ENCODE results near the gene NTF3. TPM values are rescaled to one million over a fixed set of nuclear protein-coding genes. Genes with fewer than 3 reads are reported as not detected.

NTF3 gene
- total RNA-seq, 2 experiments from 2014 or later: not detected

GRCh38 chr12:5500331-5500659, 68.4 kb downstream of the NTF3 start:
- ChIA-PET CTCF (no interaction called here), POLR2A (no interaction called here)
- Histone ChIP-seq H3K9me3 (ENCODE audit: control insufficient read depth in 1 of 2, insufficient read depth in 1 of 2, low read length in 2 of 2) (no peaks in the 10 kb centered on the region), H3K27me3 (ENCODE audit: control insufficient read depth in 1 of 2, insufficient read depth in 2 of 2, low read length in 2 of 2) (no peaks in the 10 kb centered on the region), H3K4me3 (ENCODE audit: low read length) (no peak overlapping the region), H3K4me1 (ENCODE audit: insufficient read depth, low read length) (no peaks in the 10 kb centered on the region), H3K36me3 (ENCODE audit: insufficient read depth, low read length) (no peaks in the 10 kb centered on the region), H3K27ac (ENCODE audit: low read depth in 1 of 2, low read length in 2 of 2) (no peak overlapping the region)
- intact Hi-C loops (cut with DNase I, micrococcal nuclease): no loop called here
- Mint-ChIP-seq H3K27me3 (peaks cover 10% of the 10 kb centered on the region), H3K4me3 (no peak overlapping the region), H3K4me1 (ENCODE audit: low read depth) (no peaks in the 10 kb centered on the region), H3K9me3 (no peaks in the 10 kb centered on the region), H3K36me3 (ENCODE audit: low read depth) (no peaks in the 10 kb centered on the region), H3K27ac (no peak overlapping the region)
- ATAC-seq (ENCODE audit: poor library complexity): no peak
- no peak for DNase-seq
- no peak for TF ChIP-seq CTCF (IDR thresholded peaks at IDR 0.05)

GRCh38 chr12:5503774-5504173, 71.9 kb downstream of the NTF3 start:
- no peak for TF ChIP-seq CTCF (IDR thresholded peaks at IDR 0.05)
- CTCF ChIA-PET: no interaction called here
- no peak for ATAC-seq (ENCODE audit: poor library complexity)
- Mint-ChIP-seq H3K9me3 (no peaks in the 10 kb centered on the region), H3K4me3 (no peak overlapping the region), H3K4me1 (ENCODE audit: low read depth) (no peaks in the 10 kb centered on the region), H3K27ac (no peak overlapping the region), H3K27me3 (peaks cover 6% of the 10 kb centered on the region), H3K36me3 (ENCODE audit: low read depth) (no peaks in the 10 kb centered on the region)
- Histone ChIP-seq H3K9me3 (ENCODE audit: control insufficient read depth in 1 of 2, insufficient read depth in 1 of 2, low read length in 2 of 2) (no peaks in the 10 kb centered on the region), H3K4me3 (ENCODE audit: low read length) (no peak overlapping the region), H3K4me1 (ENCODE audit: insufficient read depth, low read length) (no peaks in the 10 kb centered on the region), H3K27ac (ENCODE audit: low read depth in 1 of 2, low read length in 2 of 2) (no peak overlapping the region), H3K36me3 (ENCODE audit: insufficient read depth, low read length) (no peaks in the 10 kb centered on the region), H3K27me3 (ENCODE audit: control insufficient read depth in 1 of 2, insufficient read depth in 2 of 2, low read length in 2 of 2) (no peaks in the 10 kb centered on the region)
- POLR2A ChIA-PET: no interaction called here
- intact Hi-C loops (cut with DNase I, micrococcal nuclease): no loop called here
- DNase-seq: no peak

- no peaks in the 10 kb centered on the region for H3K9me3 ChIP-seq (ENCODE audit: control insufficient read depth in 1 of 2, insufficient read depth in 1 of 2, low read length in 2 of 2)
- Mint-ChIP-seq H3K4me3 (no peak overlapping the region), H3K27ac (no peak overlapping the region), H3K4me1 (ENCODE audit: low read depth) (no peaks in the 10 kb centered on the region), H3K9me3 (no peaks in the 10 kb centered on the region), H3K36me3 (ENCODE audit: low read depth) (no peaks in the 10 kb centered on the region), H3K27me3 (peaks cover 6% of the 10 kb centered on the region)
- TF ChIP-seq CTCF (IDR thresholded peaks at IDR 0.05): no peak
- ChIA-PET CTCF (no interaction called here), POLR2A (no interaction called here)
- no peaks in the 10 kb centered on the region for H3K4me1 ChIP-seq (ENCODE audit: insufficient read depth, low read length)
- H3K27ac ChIP-seq (ENCODE audit: low read depth in 1 of 2, low read length in 2 of 2): no peak overlapping the region
- H3K27me3 ChIP-seq (ENCODE audit: control insufficient read depth in 1 of 2, insufficient read depth in 2 of 2, low read length in 2 of 2): no peaks in the 10 kb centered on the region
- DNase-seq (no peak), ATAC-seq (ENCODE audit: poor library complexity) (no peak)
- no peak overlapping the region for H3K4me3 ChIP-seq (ENCODE audit: low read length)
- intact Hi-C loops (cut with DNase I, micrococcal nuclease): no loop called here
- H3K36me3 ChIP-seq (ENCODE audit: insufficient read depth, low read length): no peaks in the 10 kb centered on the region
Measured at GRCh38 chr12:5505116-5505515, 73.2 kb downstream of the NTF3 start.
